ENCODE data around the gene DNAJC16. TPM values are rescaled to one million over a fixed set of nuclear protein-coding genes. Genes with fewer than 3 reads are reported as not detected.
A peak's percentile ranks its signal among the peaks of the same experiment; 100 is the strongest.

DNAJC16 gene
- total and polyA plus RNA-seq, 2 of the 13 experiments (the other 11 are each of a cell fraction or from before 2014, with no cell fraction given): 11.4 to 15.4 TPM

DNA sequence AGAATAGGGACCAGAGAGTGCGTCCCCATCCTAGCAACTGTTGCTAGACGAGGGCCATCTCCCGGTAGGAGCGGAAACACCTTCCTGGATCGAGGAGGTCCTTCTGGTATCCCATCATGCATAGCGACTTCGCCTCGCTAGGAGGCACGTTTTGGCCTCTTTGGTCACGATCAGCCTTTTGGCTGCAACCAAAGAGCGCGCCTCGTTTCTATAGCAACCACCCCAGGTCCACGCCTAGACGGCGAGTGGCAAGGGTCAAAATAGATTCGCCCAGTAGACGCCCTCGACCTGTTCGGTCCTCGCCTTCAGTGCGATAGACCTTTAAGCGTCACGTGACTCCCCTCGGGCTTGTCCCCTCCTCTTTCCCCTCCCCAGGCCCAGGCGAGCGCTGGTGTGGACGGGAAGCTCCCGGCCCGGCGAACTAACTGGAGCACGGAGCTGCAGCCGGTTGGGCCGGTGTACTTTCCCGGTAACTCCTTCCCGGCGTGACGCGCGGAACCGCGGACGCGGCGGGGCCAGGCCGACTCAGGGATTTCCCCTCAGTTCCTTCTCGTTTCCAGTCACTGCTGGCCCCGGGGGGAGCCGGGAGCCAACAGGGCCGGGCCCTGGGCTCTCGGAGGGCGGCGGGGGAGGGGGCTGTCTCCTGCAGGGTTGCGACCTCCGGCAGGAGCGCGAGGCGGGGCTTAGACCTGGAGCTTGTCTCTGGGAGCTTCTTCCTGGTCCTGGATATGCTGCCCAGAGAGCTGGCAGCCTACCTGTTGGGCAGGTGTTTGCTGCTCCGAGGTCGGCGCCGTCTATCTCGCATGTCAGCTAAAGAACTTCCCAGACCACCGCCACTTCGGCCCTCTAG lies at the start of gene DNAJC16 (continued):
- TF ChIP-seq, protein P1, sequence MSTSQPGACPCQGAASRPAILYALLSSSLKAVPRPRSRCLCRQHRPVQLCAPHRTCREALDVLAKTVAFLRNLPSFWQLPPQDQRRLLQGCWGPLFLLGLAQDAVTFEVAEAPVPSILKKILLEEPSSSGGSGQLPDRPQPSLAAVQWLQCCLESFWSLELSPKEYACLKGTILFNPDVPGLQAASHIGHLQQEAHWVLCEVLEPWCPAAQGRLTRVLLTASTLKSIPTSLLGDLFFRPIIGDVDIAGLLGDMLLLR (CRISPR knock-in tag; IDR thresholded peaks at IDR 0.05): no peak
- TF ChIP-seq ZNF615 (CRISPR knock-in tag; IDR thresholded peaks at IDR 0.05; ENCODE audit: borderline replicate concordance) (no peak; the same call in 1 of the 2 replicates), MEF2D (CRISPR knock-in tag; IDR thresholded peaks at IDR 0.05) (peak; percentile 59), PAX8 (CRISPR knock-in tag; IDR thresholded peaks at IDR 0.05; ENCODE audit: borderline replicate concordance) (no peak), SYNCRIP (IDR thresholded peaks at IDR 0.05; ENCODE audit: insufficient read depth, low read depth, low read length) (no peak), TRIM24 (CRISPR knock-in tag; IDR thresholded peaks at IDR 0.05) (no peak), ZNF543 (CRISPR knock-in tag; IDR thresholded peaks at IDR 0.05) (no peak; the same call in 1 of the 2 replicates), ZFP36L1 (CRISPR knock-in tag; IDR thresholded peaks at IDR 0.05) (no peak), KDM5A (IDR thresholded peaks at IDR 0.05; ENCODE audit: borderline replicate concordance, low read length) (peak; percentile 75; the same call in 1 of the 2 replicates), MXI1 (IDR thresholded peaks at IDR 0.05; ENCODE audit: borderline replicate concordance, low read depth, low read length) (peak; percentile 97; the same call in 2 of the 3 replicates), GATAD1 (CRISPR knock-in tag; IDR thresholded peaks at IDR 0.05) (peak; percentile 92), NCOA2 (CRISPR knock-in tag; IDR thresholded peaks at IDR 0.05) (peak; percentile 51), ZNF335 (CRISPR knock-in tag; IDR thresholded peaks at IDR 0.05) (peak; percentile 64; the same call in 1 of the 2 replicates), RAD21 (CRISPR knock-in tag; IDR thresholded peaks at IDR 0.05) (no peak; the same call in 1 of the 2 replicates), REPIN1 (CRISPR knock-in tag; IDR thresholded peaks at IDR 0.05; ENCODE audit: borderline replicate concordance, low read depth) (peak; percentile 93), YY1 (IDR thresholded peaks at IDR 0.05; ENCODE audit: insufficient read depth, insufficient replicate concordance, low read depth, low read length) (peak; percentile 45), RBM22 (optimal IDR thresholded peaks at IDR 0.05; ENCODE audit: low read length) (peak; percentile 93)
- TF ChIP-seq, protein P2, sequence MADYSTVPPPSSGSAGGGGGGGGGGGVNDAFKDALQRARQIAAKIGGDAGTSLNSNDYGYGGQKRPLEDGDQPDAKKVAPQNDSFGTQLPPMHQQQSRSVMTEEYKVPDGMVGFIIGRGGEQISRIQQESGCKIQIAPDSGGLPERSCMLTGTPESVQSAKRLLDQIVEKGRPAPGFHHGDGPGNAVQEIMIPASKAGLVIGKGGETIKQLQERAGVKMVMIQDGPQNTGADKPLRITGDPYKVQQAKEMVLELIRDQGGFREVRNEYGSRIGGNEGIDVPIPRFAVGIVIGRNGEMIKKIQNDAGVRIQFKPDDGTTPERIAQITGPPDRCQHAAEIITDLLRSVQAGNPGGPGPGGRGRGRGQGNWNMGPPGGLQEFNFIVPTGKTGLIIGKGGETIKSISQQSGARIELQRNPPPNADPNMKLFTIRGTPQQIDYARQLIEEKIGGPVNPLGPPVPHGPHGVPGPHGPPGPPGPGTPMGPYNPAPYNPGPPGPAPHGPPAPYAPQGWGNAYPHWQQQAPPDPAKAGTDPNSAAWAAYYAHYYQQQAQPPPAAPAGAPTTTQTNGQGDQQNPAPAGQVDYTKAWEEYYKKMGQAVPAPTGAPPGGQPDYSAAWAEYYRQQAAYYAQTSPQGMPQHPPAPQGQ (CRISPR knock-in tag; IDR thresholded peaks at IDR 0.05; ENCODE audit: borderline replicate concordance): no peak
- TF ChIP-seq, protein P3, sequence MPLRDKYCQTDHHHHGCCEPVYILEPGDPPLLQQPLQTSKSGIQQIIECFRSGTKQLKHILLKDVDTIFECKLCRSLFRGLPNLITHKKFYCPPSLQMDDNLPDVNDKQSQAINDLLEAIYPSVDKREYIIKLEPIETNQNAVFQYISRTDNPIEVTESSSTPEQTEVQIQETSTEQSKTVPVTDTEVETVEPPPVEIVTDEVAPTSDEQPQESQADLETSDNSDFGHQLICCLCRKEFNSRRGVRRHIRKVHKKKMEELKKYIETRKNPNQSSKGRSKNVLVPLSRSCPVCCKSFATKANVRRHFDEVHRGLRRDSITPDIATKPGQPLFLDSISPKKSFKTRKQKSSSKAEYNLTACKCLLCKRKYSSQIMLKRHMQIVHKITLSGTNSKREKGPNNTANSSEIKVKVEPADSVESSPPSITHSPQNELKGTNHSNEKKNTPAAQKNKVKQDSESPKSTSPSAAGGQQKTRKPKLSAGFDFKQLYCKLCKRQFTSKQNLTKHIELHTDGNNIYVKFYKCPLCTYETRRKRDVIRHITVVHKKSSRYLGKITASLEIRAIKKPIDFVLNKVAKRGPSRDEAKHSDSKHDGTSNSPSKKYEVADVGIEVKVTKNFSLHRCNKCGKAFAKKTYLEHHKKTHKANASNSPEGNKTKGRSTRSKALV (CRISPR knock-in tag; IDR thresholded peaks at IDR 0.05): no peak
- TF ChIP-seq, protein P4, sequence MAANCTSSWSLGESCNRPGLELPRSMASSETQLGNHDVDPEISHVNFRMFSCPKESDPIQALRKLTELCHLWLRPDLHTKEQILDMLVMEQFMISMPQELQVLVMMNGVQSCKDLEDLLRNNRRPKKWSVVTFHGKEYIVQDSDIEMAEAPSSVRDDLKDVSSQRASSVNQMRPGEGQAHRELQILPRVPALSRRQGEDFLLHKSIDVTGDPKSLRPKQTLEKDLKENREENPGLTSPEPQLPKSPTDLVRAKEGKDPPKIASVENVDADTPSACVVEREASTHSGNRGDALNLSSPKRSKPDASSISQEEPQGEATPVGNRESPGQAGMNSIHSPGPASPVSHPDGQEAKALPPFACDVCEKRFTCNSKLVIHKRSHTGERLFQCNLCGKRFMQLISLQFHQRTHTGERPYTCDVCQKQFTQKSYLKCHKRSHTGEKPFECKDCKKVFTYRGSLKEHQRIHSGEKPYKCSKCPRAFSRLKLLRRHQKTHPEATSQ (CRISPR knock-in tag; IDR thresholded peaks at IDR 0.05; ENCODE audit: borderline replicate concordance): no peak; the same call in 1 of the 2 replicates
- TF ChIP-seq, protein P5, sequence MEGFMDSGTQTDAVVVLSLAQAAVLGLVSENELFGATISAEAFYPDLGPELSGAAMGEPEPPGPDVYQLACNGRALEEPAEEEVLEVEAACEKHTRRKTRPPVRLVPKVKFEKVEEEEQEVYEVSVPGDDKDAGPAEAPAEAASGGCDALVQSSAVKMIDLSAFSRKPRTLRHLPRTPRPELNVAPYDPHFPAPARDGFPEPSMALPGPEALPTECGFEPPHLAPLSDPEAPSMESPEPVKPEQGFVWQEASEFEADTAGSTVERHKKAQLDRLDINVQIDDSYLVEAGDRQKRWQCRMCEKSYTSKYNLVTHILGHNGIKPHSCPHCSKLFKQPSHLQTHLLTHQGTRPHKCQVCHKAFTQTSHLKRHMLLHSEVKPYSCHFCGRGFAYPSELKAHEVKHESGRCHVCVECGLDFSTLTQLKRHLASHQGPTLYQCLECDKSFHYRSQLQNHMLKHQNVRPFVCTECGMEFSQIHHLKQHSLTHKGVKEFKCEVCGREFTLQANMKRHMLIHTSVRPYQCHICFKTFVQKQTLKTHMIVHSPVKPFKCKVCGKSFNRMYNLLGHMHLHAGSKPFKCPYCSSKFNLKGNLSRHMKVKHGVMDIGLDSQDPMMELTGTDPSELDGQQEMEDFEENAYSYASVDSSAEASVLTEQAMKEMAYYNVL (CRISPR knock-in tag; IDR thresholded peaks at IDR 0.05; ENCODE audit: borderline replicate concordance): no peak

Measured in HepG2 (cell line).